ENCODE results near the gene POLR1A. TPM values are rescaled to one million over a fixed set of nuclear protein-coding genes. Genes with fewer than 3 reads are reported as not detected.

Gene POLR1A
- total and polyA plus RNA-seq, 2 donors (not counting 1 experiment from before 2014, with no cell fraction given) = 3.4 to 36.8 TPM

- ChIA-PET POLR2A (no interaction called here), CTCF (no interaction called here)
- Mint-ChIP-seq H3K27ac (no peak overlapping the region), H3K4me1 (no peaks in the 10 kb centered on the region), H3K9me3 (ENCODE audit: insufficient read depth) (no peaks in the 10 kb centered on the region), H3K27me3 (no peaks in the 10 kb centered on the region), H3K4me3 (no peak overlapping the region)
- H3K9ac ChIP-seq (ENCODE audit: low read length) = no peak overlapping the region
- intact Hi-C loops (cut with micrococcal nuclease) = no loop called here
- H4K20me1 ChIP-seq (ENCODE audit: control insufficient read depth, insufficient read depth, low read length, poor library complexity, severe bottlenecking) = no peaks in the 10 kb centered on the region
- WGBS (ENCODE audit: insufficient coverage) = 91% methylated on average over 3 of the region's 5 CpGs
- no peaks in the 10 kb centered on the region for H3K4me1 ChIP-seq (ENCODE audit: control insufficient read depth in 2 of 2, insufficient read depth in 2 of 2, low read length in 2 of 2)
- TF ChIP-seq EZH2 (IDR thresholded peaks at IDR 0.05; ENCODE audit: borderline replicate concordance, insufficient read depth, low read depth, low read length, poor library complexity, severe bottlenecking) = no peak
- TF ChIP-seq, protein P1, sequence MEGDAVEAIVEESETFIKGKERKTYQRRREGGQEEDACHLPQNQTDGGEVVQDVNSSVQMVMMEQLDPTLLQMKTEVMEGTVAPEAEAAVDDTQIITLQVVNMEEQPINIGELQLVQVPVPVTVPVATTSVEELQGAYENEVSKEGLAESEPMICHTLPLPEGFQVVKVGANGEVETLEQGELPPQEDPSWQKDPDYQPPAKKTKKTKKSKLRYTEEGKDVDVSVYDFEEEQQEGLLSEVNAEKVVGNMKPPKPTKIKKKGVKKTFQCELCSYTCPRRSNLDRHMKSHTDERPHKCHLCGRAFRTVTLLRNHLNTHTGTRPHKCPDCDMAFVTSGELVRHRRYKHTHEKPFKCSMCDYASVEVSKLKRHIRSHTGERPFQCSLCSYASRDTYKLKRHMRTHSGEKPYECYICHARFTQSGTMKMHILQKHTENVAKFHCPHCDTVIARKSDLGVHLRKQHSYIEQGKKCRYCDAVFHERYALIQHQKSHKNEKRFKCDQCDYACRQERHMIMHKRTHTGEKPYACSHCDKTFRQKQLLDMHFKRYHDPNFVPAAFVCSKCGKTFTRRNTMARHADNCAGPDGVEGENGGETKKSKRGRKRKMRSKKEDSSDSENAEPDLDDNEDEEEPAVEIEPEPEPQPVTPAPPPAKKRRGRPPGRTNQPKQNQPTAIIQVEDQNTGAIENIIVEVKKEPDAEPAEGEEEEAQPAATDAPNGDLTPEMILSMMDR (IDR thresholded peaks at IDR 0.05) = no peak
- H3K27me3 ChIP-seq (replicated peaks in 1 of 4; ENCODE audit: control extremely low read depth in 1 of 4, control insufficient read depth in 3 of 4, insufficient read depth in 4 of 4, low read length in 3 of 4) = no peaks in the 10 kb centered on the region
- H2AFZ ChIP-seq (ENCODE audit: insufficient read depth, low read depth, low read length, poor library complexity, severe bottlenecking) = no peak overlapping the region
- H3K27ac ChIP-seq (ENCODE audit: low read length in 2 of 2) = no peak overlapping the region
- peaks cover 20 to 92% of the 10 kb centered on the region in 2 experiments for H3K36me3 ChIP-seq (replicated peaks in 1 of 2; ENCODE audit: control extremely low read depth in 1 of 2, control insufficient read depth in 1 of 2, extremely low read depth in 1 of 2, insufficient read depth in 2 of 2, low read length in 1 of 2)
- H3K4me3 ChIP-seq (ENCODE audit: control extremely low read depth in 1 of 5, extremely low read depth in 1 of 5, insufficient read depth in 1 of 5, low read depth in 2 of 5, low read length in 4 of 5) = no peak overlapping the region
- no peaks in the 10 kb centered on the region for H3K9me3 ChIP-seq (ENCODE audit: control extremely low read depth in 1 of 3, control insufficient read depth in 2 of 3, insufficient read depth in 1 of 3, low read length in 2 of 3)
- no peak for ATAC-seq (ENCODE audit: low read depth)
- no peaks in the 10 kb centered on the region for H3K79me2 ChIP-seq (ENCODE audit: control insufficient read depth, insufficient read depth, low read length)
- no peak for DNase-seq
- no peak overlapping the region for H3K4me2 ChIP-seq (replicated peaks; ENCODE audit: low read depth, low read length, poor library complexity, severe bottlenecking)
These were observed 30.0 kb upstream of the POLR1A start for GRCh38 chr2:86135653-86136052.

- peaks cover 23 to 94% of the 10 kb centered on the region in 2 experiments for H3K36me3 ChIP-seq (replicated peaks in 1 of 2; ENCODE audit: control extremely low read depth in 1 of 2, control insufficient read depth in 1 of 2, extremely low read depth in 1 of 2, insufficient read depth in 2 of 2, low read length in 1 of 2)
- H2AFZ ChIP-seq (ENCODE audit: insufficient read depth, low read depth, low read length, poor library complexity, severe bottlenecking) = no peak overlapping the region
- DNase-seq (no peak), ATAC-seq (ENCODE audit: low read depth) (no peak)
- H4K20me1 ChIP-seq (ENCODE audit: control insufficient read depth, insufficient read depth, low read length, poor library complexity, severe bottlenecking) = no peaks in the 10 kb centered on the region
- H3K9me3 Mint-ChIP-seq (ENCODE audit: insufficient read depth) = no peaks in the 10 kb centered on the region
- peaks cover 7% of the 10 kb centered on the region for H3K4me1 Mint-ChIP-seq
- H3K27me3 Mint-ChIP-seq = no peaks in the 10 kb centered on the region
- WGBS (ENCODE audit: insufficient coverage) = no CpG with 5 or more reads among the region's 4 CpGs
- peaks cover 0 to 6% of the 10 kb centered on the region in 2 donors for H3K4me1 ChIP-seq (ENCODE audit: control insufficient read depth in 2 of 2, insufficient read depth in 2 of 2, low read length in 2 of 2)
- no peak overlapping the region for H3K9ac ChIP-seq (ENCODE audit: low read length)
- TF ChIP-seq EZH2 (IDR thresholded peaks at IDR 0.05; ENCODE audit: borderline replicate concordance, insufficient read depth, low read depth, low read length, poor library complexity, severe bottlenecking) = no peak
- TF ChIP-seq, protein P1 (IDR thresholded peaks at IDR 0.05) = no peak
- CTCF ChIA-PET = no interaction called here
- no peaks in the 10 kb centered on the region for H3K27me3 ChIP-seq (replicated peaks in 1 of 4; ENCODE audit: control extremely low read depth in 1 of 4, control insufficient read depth in 3 of 4, insufficient read depth in 4 of 4, low read length in 3 of 4)
- H3K4me3 Mint-ChIP-seq = no peak overlapping the region
- intact Hi-C loops (cut with micrococcal nuclease) = no loop called here
- no peaks in the 10 kb centered on the region for H3K79me2 ChIP-seq (ENCODE audit: control insufficient read depth, insufficient read depth, low read length)
- H3K27ac ChIP-seq (ENCODE audit: low read length in 2 of 2) = no peak overlapping the region
- POLR2A ChIA-PET = no interaction called here
- H3K4me3 ChIP-seq (ENCODE audit: control extremely low read depth in 1 of 5, extremely low read depth in 1 of 5, insufficient read depth in 1 of 5, low read depth in 2 of 5, low read length in 4 of 5) = no peak overlapping the region
- no peaks in the 10 kb centered on the region for H3K9me3 ChIP-seq (ENCODE audit: control extremely low read depth in 1 of 3, control insufficient read depth in 2 of 3, insufficient read depth in 1 of 3, low read length in 2 of 3)
- no peak overlapping the region for H3K4me2 ChIP-seq (replicated peaks; ENCODE audit: low read depth, low read length, poor library complexity, severe bottlenecking)
- no peak overlapping the region for H3K27ac Mint-ChIP-seq
These were observed 29.0 kb upstream of the POLR1A start for GRCh38 chr2:86134709-86135108.
